AG04450 (cell line): ENCODE measurements around the gene CDH13. TPM values are rescaled to one million over a fixed set of nuclear protein-coding genes. Genes with fewer than 3 reads are reported as not detected.

ENCODE experiments used
- CTCF ChIA-PET: fragments of 300-600, 350-600 bp; formaldehyde crosslinking; extraction: SDS; loops from one replicate; lab custom pipeline; 2022; ENCODE audit warnings: antibody characterized with exemption, inconsistent platforms; lab: Charles Lee
- POLR2A ChIA-PET: fragments of 350-600 bp; formaldehyde crosslinking; extraction: SDS; loops from one replicate; lab custom pipeline; 2021; ENCODE audit warnings: antibody characterized with exemption, inconsistent platforms; lab: Yijun Ruan, JAX
- DNase-seq: peaks from one replicate; pipeline ENCODE4 v3.0.0-alpha.2; 2011; ENCODE audit warnings: low read depth, low spot score
- H3K27ac ChIP-seq: one replicate; pipeline ENCODE4 v1.5.1; 2012; ENCODE audit warnings: low read depth, low read length, control low read depth
- H3K27me3 ChIP-seq: one replicate; pipeline ENCODE4 v1.6.0; 2012; ENCODE audit warnings: low read length; ENCODE audit not compliant: control insufficient read depth, insufficient read depth
- H3K4me3 ChIP-seq: 2 replicates; pipeline ENCODE4 v1.5.1; 2011; ENCODE audit warnings: mild to moderate bottlenecking, low read depth, low read length, control low read depth
- H3K9me3 ChIP-seq: 2 replicates; pipeline ENCODE4 v1.5.1; 2012; ENCODE audit warnings: low read length; ENCODE audit not compliant: control insufficient read depth, insufficient read depth
- CTCF ChIP-seq: IDR thresholded peaks from 2 replicates; pipeline ENCODE4 v1.5.1; 2011; ENCODE audit warnings: low read depth, low read length, control low read depth, inconsistent platforms
- polyA plus RNA-seq: library from polyadenylated mRNA; depleted of rRNA; stranded (reverse); fragments of >200 nt; gene quantifications from 2 replicates; pipeline ENCODE4 v1.2.3, GENCODE V29; 2011

CDH13 gene
- polyA plus RNA-seq, 1 experiment = 55.0 TPM

DNA sequence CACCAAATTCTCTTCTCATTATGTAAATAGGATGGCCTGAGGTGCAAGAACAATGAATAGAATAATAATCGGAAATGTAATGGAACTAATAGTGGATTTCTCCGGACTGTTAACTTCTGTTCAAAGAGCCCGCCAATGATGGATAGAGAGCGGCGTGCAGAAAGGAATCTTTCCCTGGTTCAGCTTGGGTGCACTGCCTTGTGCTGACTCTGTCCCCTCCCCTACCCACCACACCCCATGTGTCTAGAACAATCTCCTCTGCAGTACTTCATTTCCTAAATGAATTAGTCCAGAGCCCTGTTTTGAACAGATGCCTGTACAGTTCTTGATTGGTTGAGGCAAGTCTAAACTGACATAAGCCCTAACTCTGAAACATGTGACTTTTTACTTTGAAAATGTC is 125.4 kb downstream of the CDH13 start:
- DNase-seq = no peak
- Histone ChIP-seq H3K27me3 (no peaks in the 10 kb centered on the region), H3K9me3 (no peaks in the 10 kb centered on the region), H3K27ac (no peak overlapping the region), H3K4me3 (no peak overlapping the region)
- ChIA-PET CTCF (interaction anchor here (0.6 kb wide), 1 partner anchor 28 kb away, joined by 3 read pairs; no protein-coding TSS in a partner anchor), POLR2A (no interaction called here)
- no peak for TF ChIP-seq CTCF

GRCh38 chr16:82753821-82754220 is 127.1 kb downstream of the CDH13 start:
- H3K4me3 ChIP-seq = no peak overlapping the region
- CTCF ChIA-PET = no interaction called here
- no peak overlapping the region for H3K27ac ChIP-seq
- POLR2A ChIA-PET = no interaction called here
- no peaks in the 10 kb centered on the region for H3K27me3 ChIP-seq
- TF ChIP-seq CTCF = no peak
- no peaks in the 10 kb centered on the region for H3K9me3 ChIP-seq
- no peak for DNase-seq

DNA sequence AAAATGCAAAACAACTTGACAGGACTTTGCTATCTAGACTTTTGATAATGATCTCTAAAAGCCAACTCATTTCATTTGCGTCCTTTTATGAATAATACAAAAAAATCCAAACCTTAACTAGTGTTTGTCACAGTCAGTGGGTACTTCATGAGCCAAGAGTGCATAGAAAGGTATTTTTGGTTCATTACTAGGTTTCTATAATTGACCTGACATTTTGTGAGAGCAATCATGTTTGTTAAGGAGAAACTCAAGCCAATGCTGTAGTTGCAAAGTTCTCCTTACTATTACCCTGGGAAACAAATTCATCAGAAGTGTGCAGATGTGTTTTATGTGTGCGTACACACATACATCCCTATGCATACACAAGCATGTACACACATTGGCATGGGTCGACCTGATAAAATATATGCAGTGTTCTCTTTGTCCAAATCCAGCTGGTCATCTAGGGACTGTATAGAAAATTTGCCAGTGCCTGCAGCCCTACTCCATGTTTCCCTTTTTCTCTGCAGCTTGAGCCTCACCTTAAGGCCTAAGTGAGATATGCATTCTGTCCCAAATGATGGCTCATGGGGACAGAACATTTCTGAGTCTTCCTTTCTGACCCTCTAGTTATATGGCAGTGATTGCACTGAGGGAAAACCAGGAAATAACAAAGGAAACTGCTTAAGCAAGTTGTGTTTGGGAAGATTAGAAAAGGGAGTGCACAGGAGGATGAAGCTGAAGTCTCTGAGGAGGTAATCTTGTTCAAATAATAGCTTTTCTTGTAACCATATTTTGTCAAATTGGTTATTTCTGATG is 128.1 kb downstream of the CDH13 start:
- no peak for TF ChIP-seq CTCF
- ChIA-PET POLR2A (no interaction called here), CTCF (interaction anchor here (1.1 kb wide), 2 partner anchors 10 to 1070 kb away, joined by 3 read pairs; no protein-coding TSS in a partner anchor)
- Histone ChIP-seq H3K27me3 (no peaks in the 10 kb centered on the region), H3K4me3 (no peak overlapping the region), H3K9me3 (no peaks in the 10 kb centered on the region), H3K27ac (no peak overlapping the region)
- DNase-seq = no peak

DNA sequence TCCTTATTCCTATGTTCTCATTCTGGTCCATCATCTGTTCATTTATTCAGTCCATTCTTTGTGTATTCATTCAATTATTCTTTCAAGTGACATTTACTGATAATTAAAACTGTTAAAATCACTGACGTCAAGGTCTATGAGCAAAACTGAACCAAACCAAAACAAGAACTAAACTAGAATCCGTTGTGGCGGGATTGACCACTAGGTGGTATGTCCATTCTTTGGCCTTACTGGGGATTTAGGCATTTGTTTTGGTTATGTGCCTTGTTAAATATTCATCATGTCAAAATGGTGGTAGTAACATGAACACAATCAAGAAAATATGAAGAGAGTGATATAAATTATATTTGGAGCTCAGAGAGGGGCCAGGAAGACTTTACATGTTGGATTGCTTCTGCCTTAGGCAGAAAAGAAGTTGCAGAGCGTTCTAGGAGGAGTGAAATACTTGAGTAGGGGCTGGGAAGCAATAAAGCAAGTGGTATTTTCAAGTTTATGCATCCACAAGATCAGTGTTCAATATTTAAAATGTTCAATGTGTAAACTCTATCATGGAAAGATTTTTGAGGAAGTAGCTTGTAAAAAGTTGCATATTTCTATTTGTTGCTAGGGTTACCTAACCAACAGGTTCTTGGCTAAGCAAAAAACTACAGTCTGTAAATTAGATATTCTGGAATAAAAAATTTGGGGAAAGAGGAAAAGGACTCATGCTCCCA is 129.0 kb downstream of the CDH13 start:
- Histone ChIP-seq H3K27ac (no peak overlapping the region), H3K4me3 (no peak overlapping the region), H3K9me3 (no peaks in the 10 kb centered on the region), H3K27me3 (no peaks in the 10 kb centered on the region)
- ChIA-PET CTCF (interaction anchor here (0.6 to 1.1 kb wide), 4 partner anchors 10 to 1069 kb away, joined by 3 read pairs; no protein-coding TSS in a partner anchor), POLR2A (no interaction called here)
- no peak for DNase-seq
- TF ChIP-seq CTCF = peak; percentile 34

- Histone ChIP-seq H3K27me3 (no peaks in the 10 kb centered on the region), H3K9me3 (no peaks in the 10 kb centered on the region), H3K27ac (no peak overlapping the region), H3K4me3 (no peak overlapping the region)
- no peak for TF ChIP-seq CTCF
- ChIA-PET CTCF (interaction anchor here (0.6 to 0.9 kb wide), 2 partner anchors 32 to 122 kb away, joined by 3 read pairs; no protein-coding TSS in a partner anchor), POLR2A (no interaction called here)
- DNase-seq = peak; percentile 1
Measured at GRCh38 chr16:82756283-82756599, 129.5 kb downstream of the CDH13 start.
